Measurements from ENCODE around the gene SEMA4B.

GRCh38 chr15:90154246-90154645 lies 46.9 kb upstream of the SEMA4B start:
- TF ChIP-seq BRCA1 (IDR thresholded peaks at IDR 0.05; ENCODE audit: low read depth, low read length): no peak
- no peak for TF ChIP-seq POLR2AphosphoS5 (IDR thresholded peaks at IDR 0.05; ENCODE audit: low read depth, low read length)
- no peak for TF ChIP-seq CHD1 (IDR thresholded peaks at IDR 0.05; ENCODE audit: low read depth, low read length)
- no peak for TF ChIP-seq EP300 (IDR thresholded peaks at IDR 0.05; ENCODE audit: borderline replicate concordance in 1 of 2, low read depth in 2 of 2, low read length in 2 of 2)
- no peak for TF ChIP-seq BCL11A (IDR thresholded peaks at IDR 0.05; ENCODE audit: low read depth in 2 of 2, low read length in 2 of 2)
- no peak for TF ChIP-seq SIN3A (conservative IDR thresholded peaks at IDR 0.05 in 1 of 2, IDR thresholded peaks at IDR 0.05 in 1 of 2; ENCODE audit: low read depth in 1 of 2, low read length in 2 of 2)
- no peak for TF ChIP-seq CHD2 (IDR thresholded peaks at IDR 0.05; ENCODE audit: low read length)
- no peak for TF ChIP-seq CTCF (IDR thresholded peaks at IDR 0.05; ENCODE audit: control extremely low read depth in 1 of 3, insufficient read depth in 1 of 3, low read depth in 1 of 3, low read length in 3 of 3)
- no peak for TF ChIP-seq EGR1 (IDR thresholded peaks at IDR 0.05; ENCODE audit: borderline replicate concordance, low read depth, low read length)
- TF ChIP-seq JUN (IDR thresholded peaks at IDR 0.05; ENCODE audit: low read depth, low read length): no peak
- no peak for TF ChIP-seq SP1 (IDR thresholded peaks at IDR 0.05; ENCODE audit: low read depth, low read length)
- no peak for TF ChIP-seq ASH2L (IDR thresholded peaks at IDR 0.05; ENCODE audit: low read length)
- TF ChIP-seq KDM4A (IDR thresholded peaks at IDR 0.05; ENCODE audit: low read depth, low read length, severe bottlenecking): no peak
- TF ChIP-seq POLR2A (IDR thresholded peaks at IDR 0.05; ENCODE audit: control extremely low read depth in 1 of 2, low read depth in 2 of 2, low read length in 2 of 2): no peak
